ENCODE data around the gene INHA. TPM values are rescaled to one million over a fixed set of nuclear protein-coding genes. Genes with fewer than 3 reads are reported as not detected.

Gene INHA
- polyA plus RNA-seq, 1 of the 3 experiments (the other 2 are of a cell fraction): 1.2 TPM

GRCh38 chr2:219553168-219553417 lies 19.0 kb upstream of the INHA start:
- Histone ChIP-seq H3K9ac (0 out of 2 replicates have a peak overlapping the region, but pooled peaks have one; percentile 73), H3K79me2 (ENCODE audit: insufficient read depth) (no peaks in the 10 kb centered on the region), H4K20me1 (ENCODE audit: insufficient read depth) (no peaks in the 10 kb centered on the region), H3K4me3 (ENCODE audit: low read depth in 2 of 2, low read length in 1 of 2) (peak overlapping the region; percentile 67 to 74), H3K9me3 (no peaks in the 10 kb centered on the region), H2AFZ (ENCODE audit: low read depth) (peak overlapping the region; percentile 96; the same call in 1 of the 2 replicates), H3K4me1 (ENCODE audit: control insufficient read depth in 1 of 2, insufficient read depth in 2 of 2, low read depth in 1 of 2, low read length in 1 of 2) (peaks cover 0 to 24% of the 10 kb centered on the region in 2 experiments; a peak in 1 of 4 replicates), H3K27me3 (ENCODE audit: insufficient read depth) (no peaks in the 10 kb centered on the region), H3K4me2 (peak overlapping the region; percentile 98), H3K36me3 (replicated peaks in 1 of 2; ENCODE audit: control insufficient read depth in 1 of 2, insufficient read depth in 2 of 2, low read length in 1 of 2) (no peaks in the 10 kb centered on the region), H3K9me2 (no peaks in the 10 kb centered on the region), H3K27ac (ENCODE audit: low read depth in 2 of 2, low read length in 1 of 2) (no peak overlapping the region; a peak in 1 of 4 replicates), H3F3A (replicated peaks; ENCODE audit: insufficient read depth) (no peaks in the 10 kb centered on the region)
- TF ChIP-seq USF2 (IDR thresholded peaks at IDR 0.05; ENCODE audit: borderline replicate concordance, low read depth, low read length) (no peak), TEAD4 (IDR thresholded peaks at IDR 0.05; ENCODE audit: borderline replicate concordance, insufficient read depth) (no peak), YY1 (IDR thresholded peaks at IDR 0.05; ENCODE audit: low read depth) (no peak), NRF1 (IDR thresholded peaks at IDR 0.05; ENCODE audit: low read depth, low read length) (no peak), IRF3 (IDR thresholded peaks at IDR 0.05; ENCODE audit: low read depth, low read length) (no peak), TAF1 (IDR thresholded peaks at IDR 0.05; ENCODE audit: borderline replicate concordance, low read depth, low read length) (no peak), REST (IDR thresholded peaks at IDR 0.05; ENCODE audit: low read depth, low read length) (no peak), RFX5 (IDR thresholded peaks at IDR 0.05; ENCODE audit: low read length) (no peak), FOSL2 (IDR thresholded peaks at IDR 0.05; ENCODE audit: borderline replicate concordance, low read depth) (no peak), GATA2 (CRISPR knock-in tag; IDR thresholded peaks at IDR 0.05) (no peak), ZBTB33 (IDR thresholded peaks at IDR 0.05; ENCODE audit: borderline replicate concordance, low read depth) (no peak)
- DNase-seq: no peak
- 12% methylated on average over 7 of the region's 7 CpGs for WGBS (ENCODE audit: low lambda C conversion rate)
- CTCF ChIA-PET: interaction anchor here (1.1 to 3.9 kb wide), 6 partner anchors 9 to 150 kb away, joined by 3 to 36 read pairs (median 6); partner anchors contain the start of genes CHPF and TMEM198
- POLR2A ChIA-PET: interaction anchor here (0.9 to 2.9 kb wide), 5 partner anchors 8 to 45 kb away, joined by 3 to 25 read pairs (median 12); partner anchors contain the start of genes CHPF, INHA, OBSL1 and STK11IP
